ENCODE results near the gene KRTAP10-3.
"Not testable (repeated sequence)": the region's sequence is repeated elsewhere in the genome, so short reads cannot be mapped to it uniquely, and the experiment has no call there.

KRTAP10-3 gene

GRCh38 chr21:44590311-44590721 is 31.7 kb upstream of the KRTAP10-3 start:
- no peak for DNase-seq (ENCODE audit: low spot score)

DNA sequence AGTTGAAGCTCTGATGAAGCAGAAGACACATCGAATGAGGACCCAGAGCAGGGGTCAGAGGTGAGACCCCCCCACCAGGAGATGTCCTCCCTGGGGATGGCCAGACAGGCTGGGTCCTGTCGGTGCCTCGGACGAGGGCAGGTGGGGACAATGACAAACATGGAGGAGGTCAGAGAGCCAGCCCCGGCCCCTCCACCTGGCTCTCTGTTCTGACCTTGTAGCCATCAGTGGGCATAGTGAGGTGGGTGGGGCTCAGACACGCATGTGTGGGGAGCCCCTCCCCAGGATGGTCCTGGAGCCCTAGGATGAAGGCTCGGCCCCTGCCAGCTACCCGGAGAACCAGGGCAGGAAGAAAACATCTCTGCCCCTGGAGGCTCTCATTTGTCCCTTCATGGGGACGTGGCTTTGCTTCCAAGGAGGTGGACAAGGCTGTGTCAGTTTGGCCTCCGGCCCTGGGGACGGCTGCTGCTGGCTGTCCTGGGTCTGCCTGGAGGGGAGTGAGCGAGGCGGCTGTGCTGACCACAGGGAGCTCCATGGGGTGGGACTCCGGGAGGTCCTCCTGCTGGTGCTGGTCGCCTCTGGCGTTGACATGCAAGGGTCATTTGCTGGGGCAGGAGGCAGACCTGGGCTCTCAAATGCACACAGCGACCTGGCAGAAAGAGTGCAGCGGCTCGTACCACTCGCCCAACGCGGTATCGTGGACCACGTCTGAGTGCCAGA is 31.2 kb upstream of the KRTAP10-3 start:
- no peak for DNase-seq (ENCODE audit: low spot score)

DNA sequence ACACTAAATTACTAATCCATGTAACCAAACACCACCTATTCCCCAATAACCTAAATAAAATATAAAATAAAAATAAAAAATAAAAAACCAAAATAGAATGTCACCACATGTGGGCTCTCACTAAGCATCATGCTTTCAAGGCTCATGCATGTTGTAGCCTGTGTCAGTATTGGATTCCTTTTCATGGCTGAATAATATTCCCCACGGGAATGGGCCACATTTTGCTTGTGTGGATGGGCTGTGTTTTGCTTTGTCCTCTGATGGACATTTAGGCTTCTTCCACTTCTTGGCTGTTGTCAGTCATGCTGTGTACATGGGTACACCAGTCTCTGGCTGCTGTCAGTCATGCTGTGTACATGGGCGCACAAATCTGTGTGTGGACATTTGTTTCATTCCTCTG is 30.5 kb upstream of the KRTAP10-3 start:
- no peak for DNase-seq (ENCODE audit: low spot score)

- DNase-seq (ENCODE audit: low spot score), result no peak
Observed at GRCh38 chr21:44585892-44586291, 27.3 kb upstream of the KRTAP10-3 start.

DNA sequence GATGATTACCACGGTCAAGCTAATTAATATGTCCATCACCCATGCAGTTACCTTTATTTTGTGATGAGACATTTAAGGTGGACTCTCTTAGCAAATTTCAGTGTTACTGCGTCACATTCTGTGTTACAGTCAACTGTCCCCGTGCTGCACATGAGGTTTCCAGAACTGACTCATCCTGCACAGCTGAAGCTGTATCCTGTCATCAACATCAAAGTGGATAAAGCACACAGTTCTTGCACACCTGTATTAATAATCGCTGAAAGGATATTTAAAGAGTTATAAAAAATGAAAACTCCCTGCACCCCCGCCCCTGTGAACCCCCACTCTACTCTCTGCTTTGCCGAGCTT is 25.2 kb upstream of the KRTAP10-3 start:
- DNase-seq (ENCODE audit: low spot score), result no peak

DNA sequence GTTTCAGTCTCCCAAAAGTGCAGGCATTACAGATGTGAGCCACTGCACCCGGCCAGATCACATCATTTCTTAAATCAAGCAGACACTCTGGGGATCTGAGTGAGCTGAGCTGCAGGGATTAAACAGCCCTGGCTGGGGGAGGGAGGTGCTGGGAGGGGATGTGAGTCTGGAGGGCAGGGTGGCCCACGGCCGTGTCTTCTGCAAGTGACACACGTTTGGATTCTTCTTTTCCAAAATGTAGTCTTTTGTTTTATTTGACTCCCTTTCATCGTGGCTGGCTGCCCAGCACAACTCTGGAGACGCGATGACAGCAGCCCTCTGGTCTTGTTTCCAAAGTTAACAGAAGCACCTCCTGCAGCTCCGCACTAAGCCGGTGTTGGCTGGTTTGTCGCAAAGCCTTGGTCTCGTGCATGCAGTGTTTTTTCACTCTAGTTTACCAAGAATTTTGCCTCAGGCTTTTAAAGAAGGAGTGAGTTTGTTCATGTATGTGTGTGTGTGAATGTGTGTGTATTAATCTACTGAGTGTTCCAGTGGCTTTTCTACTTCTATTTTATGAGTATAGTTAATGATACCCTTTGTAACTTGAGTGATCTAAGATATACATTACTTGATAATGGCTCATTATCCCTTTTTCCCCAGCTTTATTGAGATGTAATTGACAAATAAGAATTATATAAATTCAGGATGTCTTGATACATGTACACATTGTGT is 24.6 kb upstream of the KRTAP10-3 start:
- no peak for DNase-seq (ENCODE audit: low spot score)

GRCh38 chr21:44582055-44582454 is 23.5 kb upstream of the KRTAP10-3 start:
- no peak for DNase-seq (ENCODE audit: low spot score)

GRCh38 chr21:44581158-44581557 is 22.6 kb upstream of the KRTAP10-3 start:
- no peak for DNase-seq (ENCODE audit: low spot score)

DNA sequence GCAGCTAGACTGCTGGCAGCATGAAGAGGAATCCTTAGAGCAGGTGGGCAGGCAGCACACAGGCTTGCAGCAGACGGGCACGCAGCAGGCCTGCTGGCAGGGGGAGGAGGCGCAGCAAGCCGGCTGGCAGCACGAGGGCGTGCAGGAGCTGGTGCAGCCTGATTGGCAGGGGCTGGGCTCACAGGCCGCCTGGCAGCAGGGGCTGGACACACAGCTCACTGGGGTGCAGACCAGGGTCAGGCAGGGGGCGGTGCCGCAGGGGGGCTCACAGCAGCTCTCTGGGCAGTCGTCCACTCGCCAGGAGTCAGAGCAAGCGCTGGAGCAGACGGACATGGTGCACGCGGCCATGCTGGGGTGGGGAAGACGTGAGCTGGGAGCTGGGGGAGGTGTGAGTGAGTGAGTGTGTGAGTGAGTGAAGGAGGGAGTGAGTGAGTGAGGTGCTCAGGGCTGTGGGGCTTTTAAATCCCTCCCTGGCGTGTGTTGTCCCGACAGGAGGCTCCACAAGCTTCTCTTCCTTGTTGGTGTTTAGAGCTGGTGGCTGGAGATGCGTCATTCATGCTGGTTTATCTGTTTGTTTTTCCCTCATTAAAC is 21.7 kb upstream of the KRTAP10-3 start, which contains the start of gene KRTAP10-5:
Gene KRTAP10-5 (minus strand): TSS at position 374 of the 591 bp plus-strand sequence. CDS start 26 bp downstream, at position 348.
- DNase-seq (ENCODE audit: low spot score), result not testable (repeated sequence)

- no peak for DNase-seq (ENCODE audit: low spot score)
Observed at GRCh38 chr21:44579833-44580144, 21.2 kb upstream of the KRTAP10-3 start.

GRCh38 chr21:44579056-44579832 is 20.6 kb upstream of the KRTAP10-3 start:
- DNase-seq (ENCODE audit: low spot score), result no peak

- DNase-seq (ENCODE audit: low spot score), result no peak
Observed at GRCh38 chr21:44578371-44579055, 19.9 kb upstream of the KRTAP10-3 start.

DNA sequence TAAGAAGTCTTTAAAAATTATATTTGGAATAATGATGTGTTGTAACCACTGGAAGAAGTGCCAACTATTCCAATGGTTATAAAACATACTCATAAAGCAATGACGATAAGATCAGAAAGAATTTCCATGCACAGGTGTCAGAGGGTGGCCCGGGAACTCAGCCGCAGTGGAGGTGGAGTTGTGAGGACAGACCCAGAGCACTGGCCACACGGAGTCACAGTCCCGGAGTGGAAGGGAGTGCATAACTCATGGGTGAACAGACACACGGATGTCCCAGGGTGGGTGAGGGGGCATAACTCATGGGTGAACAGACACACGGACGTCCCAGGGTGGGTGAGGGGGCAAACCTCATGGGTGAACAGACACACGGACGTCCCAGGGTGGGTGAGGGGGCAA is 17.4 kb upstream of the KRTAP10-3 start:
- no peak for DNase-seq (ENCODE audit: low spot score)

DNA sequence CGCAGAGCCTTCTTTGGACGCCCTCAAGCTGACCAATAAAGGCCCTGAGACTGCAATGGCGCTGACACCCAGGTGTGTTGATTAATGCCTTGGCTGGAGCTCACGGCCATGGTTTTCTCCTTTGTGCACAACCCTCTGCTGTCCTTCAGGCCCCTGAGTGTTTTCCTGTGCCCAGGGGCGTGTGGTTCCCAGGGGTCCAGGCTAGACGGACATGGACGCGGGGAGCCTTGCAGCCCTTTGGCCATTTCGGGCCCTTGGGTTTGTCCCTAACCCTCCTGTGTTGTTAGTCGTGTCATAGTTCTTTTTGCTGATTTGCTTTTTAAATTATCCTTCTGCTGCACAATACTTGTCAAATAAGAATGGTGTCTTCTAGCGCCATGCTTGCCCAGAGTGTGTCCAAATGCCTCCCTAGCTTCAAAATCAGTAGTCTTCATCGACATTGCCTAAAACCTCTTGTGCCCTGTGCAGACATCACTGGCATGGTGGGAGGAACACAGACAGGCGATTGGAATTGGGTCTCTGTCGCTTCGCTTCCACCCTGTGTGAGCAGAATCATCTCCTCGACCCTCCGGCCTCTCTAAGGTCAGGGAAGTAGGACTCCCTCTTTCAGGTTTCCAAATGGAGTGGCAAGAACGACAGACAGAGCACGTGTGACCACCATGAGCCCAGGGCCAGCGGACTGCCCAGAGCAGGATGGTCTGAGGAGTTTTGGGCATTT is 16.9 kb upstream of the KRTAP10-3 start:
- DNase-seq (ENCODE audit: low spot score), result no peak

- DNase-seq (ENCODE audit: low spot score), result peak; percentile 76
Observed at GRCh38 chr21:44574457-44575306, 16.1 kb upstream of the KRTAP10-3 start.

DNA sequence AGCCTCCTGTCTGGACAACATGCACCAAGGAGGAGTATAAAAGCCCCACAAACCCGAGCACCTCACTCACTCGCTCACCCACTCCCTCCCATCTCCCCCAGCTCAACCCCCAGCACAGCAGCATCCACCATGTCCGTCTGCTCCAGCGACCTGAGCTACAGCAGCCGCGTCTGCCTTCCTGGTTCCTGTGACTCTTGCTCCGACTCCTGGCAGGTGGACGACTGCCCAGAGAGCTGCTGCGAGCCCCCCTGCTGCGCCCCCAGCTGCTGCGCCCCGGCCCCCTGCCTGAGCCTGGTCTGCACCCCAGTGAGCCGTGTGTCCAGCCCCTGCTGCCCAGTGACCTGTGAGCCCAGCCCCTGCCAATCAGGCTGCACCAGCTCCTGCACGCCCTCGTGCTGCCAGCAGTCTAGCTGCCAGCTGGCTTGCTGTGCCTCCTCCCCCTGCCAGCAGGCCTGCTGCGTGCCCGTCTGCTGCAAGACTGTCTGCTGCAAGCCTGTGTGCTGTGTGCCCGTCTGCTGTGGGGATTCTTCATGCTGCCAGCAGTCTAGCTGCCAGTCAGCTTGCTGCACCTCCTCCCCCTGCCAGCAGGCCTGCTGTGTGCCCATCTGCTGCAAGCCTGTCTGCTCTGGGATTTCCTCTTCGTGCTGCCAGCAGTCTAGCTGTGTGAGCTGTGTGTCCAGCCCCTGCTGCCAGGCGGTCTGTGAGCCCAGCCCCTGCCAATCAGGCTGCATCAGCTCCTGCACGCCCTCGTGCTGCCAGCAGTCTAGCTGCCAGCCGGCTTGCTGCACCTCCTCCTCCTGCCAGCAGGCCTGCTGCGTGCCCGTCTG is 15.2 kb upstream of the KRTAP10-3 start, which contains the start of gene KRTAP10-4:
Gene KRTAP10-4 (plus strand): TSS at position 100 of the 827 bp plus-strand sequence. CDS start 30 bp downstream, at position 130.
- DNase-seq (ENCODE audit: low spot score), result not testable (repeated sequence)

GRCh38 chr21:44572959-44573583 is 14.5 kb upstream of the KRTAP10-3 start:
- DNase-seq (ENCODE audit: low spot score), result no peak

DNA sequence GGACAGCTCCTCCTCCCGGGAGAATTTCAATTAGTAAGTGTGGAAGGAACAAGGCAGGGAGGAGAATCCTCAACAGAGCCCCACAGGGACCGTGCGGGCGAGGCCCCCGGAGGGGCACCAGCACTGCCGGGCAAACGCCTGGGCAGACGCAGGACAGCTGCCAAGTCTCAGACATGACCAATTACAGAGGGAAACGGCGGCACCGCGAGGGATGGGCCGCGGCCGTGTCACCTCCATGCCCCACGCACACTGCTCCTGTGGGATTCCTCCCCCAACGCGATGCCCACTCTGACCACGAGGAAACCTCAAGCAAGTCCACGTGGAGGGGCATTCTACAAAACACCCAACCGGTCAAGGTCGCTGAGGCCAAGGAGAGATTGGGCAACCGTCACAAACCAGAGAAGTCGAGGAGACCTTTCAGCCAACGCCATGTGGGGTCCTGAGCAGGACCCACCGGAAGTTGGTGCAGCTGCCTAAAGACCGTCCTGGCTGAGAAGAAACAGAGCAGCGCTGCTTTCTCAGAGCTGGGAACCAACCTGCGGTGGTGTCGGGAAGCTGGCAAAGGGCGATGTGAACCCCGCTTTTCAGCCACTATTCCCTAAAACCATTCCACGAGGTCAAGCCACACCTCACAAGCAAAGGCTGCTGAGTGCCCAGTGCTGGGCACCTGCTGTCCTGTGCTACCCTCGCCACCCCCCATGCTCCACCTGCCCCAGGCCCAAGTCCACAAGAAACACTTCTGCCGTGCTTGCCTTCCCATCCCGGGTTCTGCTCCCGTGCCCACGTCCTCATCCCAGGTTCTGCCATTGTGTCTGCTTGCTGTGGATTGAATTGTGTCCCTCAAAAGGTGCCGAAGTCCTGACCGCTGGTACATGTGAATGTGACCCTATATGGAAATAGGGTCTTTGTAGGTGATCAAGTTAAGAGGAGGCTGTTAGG is 13.5 kb upstream of the KRTAP10-3 start:
- no peak for DNase-seq (ENCODE audit: low spot score)
